Measurements from ENCODE around the gene GTPBP3. TPM values are rescaled to one million over a fixed set of nuclear protein-coding genes. Genes with fewer than 3 reads are reported as not detected.

The GTPBP3 gene
- total and polyA plus RNA-seq, 5 donors: 7.9 to 11.3 (median 9.9) TPM

DNA sequence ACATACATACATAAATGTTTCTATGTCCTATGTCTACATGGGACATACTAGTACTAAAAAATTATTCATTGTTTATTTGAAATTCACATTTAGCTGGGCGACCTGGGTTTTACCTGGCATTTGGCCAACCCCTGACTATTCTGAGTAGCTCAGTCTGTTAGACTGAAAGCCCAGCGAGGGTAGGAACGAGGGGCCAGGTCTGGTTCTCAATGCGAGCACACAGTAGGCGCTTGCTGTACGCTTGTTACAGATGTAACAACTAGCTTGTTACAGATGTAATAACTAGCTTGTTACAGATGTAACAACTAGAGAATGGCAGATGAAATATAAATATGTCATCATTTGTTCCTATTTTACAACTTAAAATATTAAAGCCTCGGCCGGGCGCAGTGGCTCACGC, 1.8 kb upstream of the GTPBP3 start:
- DNase-seq (peak in 1 of 3 donors; percentile 10), ATAC-seq (no peak)
- WGBS: 71% methylated on average over 10 of the region's 10 CpGs
- H3K9me3 ChIP-seq (ENCODE audit: control insufficient read depth, low read length): no peaks in the 10 kb centered on the region
- no peak overlapping the region for H3K4me3 ChIP-seq (ENCODE audit: low read length)
- intact Hi-C loops (cut with DNase I): no loop called here
- H3K27me3 ChIP-seq (ENCODE audit: control insufficient read depth, insufficient read depth): no peaks in the 10 kb centered on the region
- H3K4me1 ChIP-seq (ENCODE audit: control insufficient read depth, insufficient read depth, low read length): peaks cover 3% of the 10 kb centered on the region
- no peak overlapping the region for H3K27ac ChIP-seq (ENCODE audit: low read length)

- peak in 2 of 3 donors; percentile 34 to 69 for DNase-seq
- H3K4me3 ChIP-seq (ENCODE audit: low read length): peak overlapping the region; percentile 61
- H3K27ac ChIP-seq (ENCODE audit: low read length): no peak overlapping the region
- intact Hi-C loops (cut with DNase I): no loop called here
- peaks cover 3% of the 10 kb centered on the region for H3K4me1 ChIP-seq (ENCODE audit: control insufficient read depth, insufficient read depth, low read length)
- no peaks in the 10 kb centered on the region for H3K9me3 ChIP-seq (ENCODE audit: control insufficient read depth, low read length)
- 8% methylated on average over 50 of the region's 50 CpGs for WGBS
- no peaks in the 10 kb centered on the region for H3K27me3 ChIP-seq (ENCODE audit: control insufficient read depth, insufficient read depth)
- ATAC-seq: no peak
Observed at GRCh38 chr19:17337675-17338432, 501 bp downstream of the GTPBP3 start.

GRCh38 chr19:17338433-17339078, 1.2 kb downstream of the GTPBP3 start:
- peaks cover 3% of the 10 kb centered on the region for H3K4me1 ChIP-seq (ENCODE audit: control insufficient read depth, insufficient read depth, low read length)
- H3K27me3 ChIP-seq (ENCODE audit: control insufficient read depth, insufficient read depth): no peaks in the 10 kb centered on the region
- intact Hi-C loops (cut with DNase I): no loop called here
- no peak overlapping the region for H3K27ac ChIP-seq (ENCODE audit: low read length)
- no peaks in the 10 kb centered on the region for H3K9me3 ChIP-seq (ENCODE audit: control insufficient read depth, low read length)
- ATAC-seq (no peak), DNase-seq (peak; percentile 43 to 75 (median 66))
- WGBS: 92% methylated on average over 30 of the region's 30 CpGs
- no peak overlapping the region for H3K4me3 ChIP-seq (ENCODE audit: low read length)

DNA sequence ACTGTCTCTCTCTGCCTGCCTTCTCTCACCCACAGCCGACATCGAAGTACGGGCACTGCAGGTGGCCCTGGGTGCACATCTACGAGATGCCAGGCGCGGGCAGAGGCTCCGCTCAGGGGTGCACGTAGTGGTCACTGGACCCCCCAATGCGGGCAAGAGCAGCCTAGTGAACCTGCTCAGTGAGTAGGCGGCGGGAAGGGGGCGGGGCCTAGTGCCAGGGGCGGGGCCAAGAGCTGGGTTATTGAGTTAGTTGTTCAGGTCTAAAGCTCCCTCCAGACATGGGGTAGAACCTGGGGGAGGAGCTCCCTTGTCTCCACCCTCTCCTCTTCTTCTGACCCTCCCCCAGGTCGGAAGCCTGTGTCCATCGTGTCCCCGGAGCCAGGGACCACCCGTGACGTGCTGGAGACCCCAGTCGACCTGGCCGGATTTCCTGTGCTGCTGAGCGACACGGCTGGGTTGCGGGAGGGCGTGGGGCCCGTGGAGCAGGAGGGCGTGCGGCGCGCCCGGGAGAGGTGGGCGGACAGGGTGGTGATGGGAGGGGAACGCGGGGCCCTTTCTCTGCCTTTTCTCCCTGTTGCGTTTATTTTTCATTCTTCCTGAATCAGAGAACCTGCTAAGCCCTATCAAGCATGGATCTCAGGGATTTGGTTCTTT, 1.9 kb downstream of the GTPBP3 start:
- Histone ChIP-seq H3K4me3 (ENCODE audit: low read length) (no peak overlapping the region), H3K4me1 (ENCODE audit: control insufficient read depth, insufficient read depth, low read length) (no peaks in the 10 kb centered on the region), H3K9me3 (ENCODE audit: control insufficient read depth, low read length) (no peaks in the 10 kb centered on the region), H3K27ac (ENCODE audit: low read length) (no peak overlapping the region), H3K27me3 (ENCODE audit: control insufficient read depth, insufficient read depth) (no peaks in the 10 kb centered on the region)
- intact Hi-C loops (cut with DNase I): no loop called here
- ATAC-seq (no peak), DNase-seq (peak; percentile 31 to 67 (median 65))
- 91% methylated on average over 34 of the region's 34 CpGs for WGBS

GRCh38 chr19:17340302-17340870, 3.0 kb downstream of the GTPBP3 start:
- DNase-seq (peak in 2 of 3 donors; percentile 42 to 70), ATAC-seq (peak in 1 of 2 donors; percentile 10)
- Histone ChIP-seq H3K4me3 (ENCODE audit: low read length) (no peak overlapping the region), H3K9me3 (ENCODE audit: control insufficient read depth, low read length) (no peaks in the 10 kb centered on the region), H3K4me1 (ENCODE audit: control insufficient read depth, insufficient read depth, low read length) (no peaks in the 10 kb centered on the region), H3K27ac (ENCODE audit: low read length) (no peak overlapping the region), H3K27me3 (ENCODE audit: control insufficient read depth, insufficient read depth) (no peaks in the 10 kb centered on the region)
- intact Hi-C loops (cut with DNase I): no loop called here
- WGBS: 70% methylated on average over 21 of the region's 21 CpGs

DNA sequence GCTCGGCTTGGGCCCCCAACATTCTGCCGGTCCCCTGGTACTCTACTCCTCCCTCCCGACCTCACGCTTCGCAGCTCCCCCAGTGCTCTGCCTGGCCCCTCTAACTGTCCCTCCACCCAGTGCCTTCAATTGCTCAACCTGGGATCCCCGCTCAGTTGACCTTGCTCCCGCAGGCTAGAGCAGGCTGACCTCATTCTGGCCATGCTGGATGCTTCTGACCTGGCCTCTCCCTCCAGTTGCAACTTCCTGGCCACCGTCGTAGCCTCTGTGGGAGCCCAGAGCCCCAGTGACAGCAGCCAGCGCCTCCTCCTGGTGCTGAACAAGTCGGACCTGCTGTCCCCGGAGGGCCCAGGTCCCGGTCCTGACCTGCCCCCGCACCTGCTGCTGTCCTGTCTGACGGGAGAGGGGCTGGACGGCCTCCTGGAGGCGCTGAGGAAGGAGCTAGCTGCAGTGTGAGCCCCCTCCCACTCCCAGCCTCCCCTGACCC, 3.6 kb downstream of the GTPBP3 start:
- no peaks in the 10 kb centered on the region for H3K9me3 ChIP-seq (ENCODE audit: control insufficient read depth, low read length)
- no peak for DNase-seq
- no peaks in the 10 kb centered on the region for H3K4me1 ChIP-seq (ENCODE audit: control insufficient read depth, insufficient read depth, low read length)
- no peak overlapping the region for H3K4me3 ChIP-seq (ENCODE audit: low read length)
- 72% methylated on average over 17 of the region's 17 CpGs for whole genome bisulfite sequencing
- no peaks in the 10 kb centered on the region for H3K27me3 ChIP-seq (ENCODE audit: control insufficient read depth, insufficient read depth)
- H3K27ac ChIP-seq (ENCODE audit: low read length): no peak overlapping the region
- no peak for ATAC-seq
- intact Hi-C loops (cut with DNase I): no loop called here

GRCh38 chr19:17341386-17341785, 4.0 kb downstream of the GTPBP3 start:
- no peaks in the 10 kb centered on the region for H3K27me3 ChIP-seq (ENCODE audit: control insufficient read depth, insufficient read depth)
- no peaks in the 10 kb centered on the region for H3K4me1 ChIP-seq (ENCODE audit: control insufficient read depth, insufficient read depth, low read length)
- H3K9me3 ChIP-seq (ENCODE audit: control insufficient read depth, low read length): no peaks in the 10 kb centered on the region
- 92% methylated on average over 15 of the region's 15 CpGs for WGBS
- intact Hi-C loops (cut with DNase I): no loop called here
- ATAC-seq (no peak), DNase-seq (no peak)
- no peak overlapping the region for H3K27ac ChIP-seq (ENCODE audit: low read length)
- no peak overlapping the region for H3K4me3 ChIP-seq (ENCODE audit: low read length)

- intact Hi-C loops (cut with DNase I): no loop called here
- Histone ChIP-seq H3K27ac (ENCODE audit: low read length) (no peak overlapping the region), H3K27me3 (ENCODE audit: control insufficient read depth, insufficient read depth) (no peaks in the 10 kb centered on the region), H3K4me3 (ENCODE audit: low read length) (no peak overlapping the region), H3K9me3 (ENCODE audit: control insufficient read depth, low read length) (no peaks in the 10 kb centered on the region), H3K4me1 (ENCODE audit: control insufficient read depth, insufficient read depth, low read length) (no peaks in the 10 kb centered on the region)
- DNase-seq: no peak
- WGBS: 82% methylated on average over 7 of the region's 7 CpGs
- no peak for ATAC-seq
Observed at GRCh38 chr19:17341845-17342244, 4.5 kb downstream of the GTPBP3 start.

DNA sequence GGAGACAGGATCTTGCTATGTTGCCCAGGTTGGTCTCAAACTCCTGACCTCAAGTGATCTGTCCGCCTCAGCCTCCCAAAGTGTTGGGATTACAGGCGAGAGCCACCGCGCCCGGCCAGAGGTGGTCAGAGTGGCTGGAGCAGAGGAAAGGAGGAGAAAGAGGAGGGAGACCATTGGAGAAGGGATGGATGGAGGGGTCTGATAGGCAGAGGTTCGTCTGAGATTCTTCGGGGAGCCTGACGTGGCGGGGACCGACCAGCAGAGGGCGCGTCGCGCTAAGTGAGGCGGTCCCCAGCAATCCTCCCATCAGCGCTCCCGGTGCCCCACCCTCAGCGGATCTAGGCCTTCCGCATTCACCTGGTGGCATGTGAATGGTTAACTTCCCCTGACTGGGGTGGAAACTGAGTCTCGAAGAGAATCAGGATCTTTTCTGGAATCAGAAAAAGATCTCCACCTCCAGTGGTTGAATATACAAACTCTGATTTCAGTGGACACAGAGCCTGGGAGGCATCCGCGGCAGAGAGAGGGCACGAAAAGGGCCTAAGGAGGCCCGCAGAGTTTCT, 8.8 kb downstream of the GTPBP3 start:
- Histone ChIP-seq H3K4me3 (ENCODE audit: low read length) (no peak overlapping the region), H3K27ac (ENCODE audit: low read length) (no peak overlapping the region), H3K4me1 (ENCODE audit: control insufficient read depth, insufficient read depth, low read length) (no peaks in the 10 kb centered on the region), H3K27me3 (ENCODE audit: control insufficient read depth, insufficient read depth) (no peaks in the 10 kb centered on the region), H3K9me3 (ENCODE audit: control insufficient read depth, low read length) (no peaks in the 10 kb centered on the region)
- intact Hi-C loops (cut with DNase I): loop anchor here (2.0 to 5.0 kb wide), 4 partner anchors 41 to 511 kb away; partner anchors contain the start of gene RPL18A (in 1 of the 4)
- DNase-seq (peak; percentile 78 to 92 (median 92)), ATAC-seq (peak; percentile 73 to 75)
- WGBS: 14% methylated on average over 24 of the region's 24 CpGs

- Histone ChIP-seq H3K4me1 (ENCODE audit: control insufficient read depth, insufficient read depth, low read length) (no peaks in the 10 kb centered on the region), H3K4me3 (ENCODE audit: low read length) (no peak overlapping the region), H3K27ac (ENCODE audit: low read length) (peak overlapping the region; percentile 25), H3K27me3 (ENCODE audit: control insufficient read depth, insufficient read depth) (no peaks in the 10 kb centered on the region), H3K9me3 (ENCODE audit: control insufficient read depth, low read length) (no peaks in the 10 kb centered on the region)
- WGBS: 18% methylated on average over 6 of the region's 6 CpGs
- intact Hi-C loops (cut with DNase I): loop anchor here (2.0 to 5.0 kb wide), 4 partner anchors 39 to 510 kb away; partner anchors contain the start of gene RPL18A (in 1 of the 4)
- ATAC-seq: peak; percentile 43 to 74
- peak; percentile 50 to 80 (median 71) for DNase-seq
Observed at GRCh38 chr19:17347361-17347760, 10.0 kb downstream of the GTPBP3 start.
